CD14-positive monocyte (primary cell): ENCODE results near the gene HIVEP3. TPM values are rescaled to one million over a fixed set of nuclear protein-coding genes. Genes with fewer than 3 reads are reported as not detected.

Source experiments
- DNase-seq, 3 donors: peaks; one replicate each; pipeline ENCODE4 v3.0.0-alpha.2; 2011 to 2022
- H2AFZ ChIP-seq: 2 replicates; pipeline ENCODE4 v1.6.0; 2012; ENCODE audit warnings: mild to moderate bottlenecking, low read depth, low read length, inconsistent platforms; ENCODE audit not compliant: insufficient read depth, poor library complexity, severe bottlenecking
- H3K27ac ChIP-seq, 2 donors: 1 replicate in 1 of 2; 2 replicates in 1 of 2; pipeline ENCODE4 v1.5.1; 2012 to 2013; ENCODE audit warnings: low read length in 2 of 2, control low read depth in 1 of 2, inconsistent platforms in 1 of 2, low read depth in 1 of 2, mild to moderate bottlenecking in 1 of 2
- H3K27me3 ChIP-seq, 2 donors: one replicate each; pipeline versions ENCODE4 v1.6.0 to v1.6.1; 2011 to 2013; ENCODE audit warnings: low read length in 2 of 2; ENCODE audit not compliant: control insufficient read depth in 2 of 2, insufficient read depth in 2 of 2
- H3K36me3 ChIP-seq, 2 donors: replicated peaks in 1 of 2; 1 replicate in 1 of 2; 2 replicates in 1 of 2; pipeline versions ENCODE4 v1.5.1 to v1.6.1; 2012 to 2013; ENCODE audit warnings: low read length in 2 of 2, control low read depth in 1 of 2, inconsistent platforms in 1 of 2, mild to moderate bottlenecking in 1 of 2; ENCODE audit not compliant: insufficient read depth in 2 of 2, control insufficient read depth in 1 of 2
- H3K4me1 ChIP-seq, 2 donors: 1 replicate in 1 of 2; 2 replicates in 1 of 2; pipeline versions ENCODE4 v1.5.1 to v1.6.1; 2012 to 2013; ENCODE audit warnings: low read length in 2 of 2, control low read depth in 1 of 2, inconsistent platforms in 1 of 2, mild to moderate bottlenecking in 1 of 2, moderate library complexity in 1 of 2; ENCODE audit not compliant: insufficient read depth in 2 of 2, control insufficient read depth in 1 of 2
- H3K4me2 ChIP-seq: replicated peaks from 2 replicates; pipeline ENCODE3; 2012; ENCODE audit warnings: low read length, moderate library complexity, mild to moderate bottlenecking; ENCODE audit not compliant: poor library complexity, severe bottlenecking; ENCODE audit errors: extremely low read depth
- H3K4me3 ChIP-seq, 3 experiments: fragments of 200-600 bp in 1 of 3; sonication (generic) in 1 of 3; replicated peaks in 1 of 3; 1 replicate in 2 of 3; 2 replicates in 1 of 3; pipeline ENCODE4 v1.5.1; 2011 to 2013; ENCODE audit warnings: low read length in 3 of 3, mild to moderate bottlenecking in 3 of 3, control low read depth in 2 of 3, low read depth in 2 of 3, inconsistent platforms in 1 of 3, moderate library complexity in 1 of 3
- H3K79me2 ChIP-seq: 2 replicates; pipeline ENCODE4 v1.6.0; 2012; ENCODE audit warnings: mild to moderate bottlenecking, control low read depth, inconsistent platforms, low read length, moderate library complexity; ENCODE audit not compliant: insufficient read depth
- H3K9ac ChIP-seq: 2 replicates; pipeline ENCODE4 v1.6.0; 2017; ENCODE audit warnings: low read length, mild to moderate bottlenecking; ENCODE audit not compliant: insufficient read depth, poor library complexity, severe bottlenecking
- H3K9me3 ChIP-seq, 2 donors: replicated peaks in 1 of 2; 1 replicate in 1 of 2; 2 replicates in 1 of 2; pipeline versions ENCODE4 v1.5.1 to v1.6.1; 2012 to 2013; ENCODE audit warnings: low read length in 2 of 2, control low read depth in 1 of 2; ENCODE audit not compliant: control insufficient read depth in 1 of 2, insufficient read depth in 1 of 2
- H4K20me1 ChIP-seq: 2 replicates; pipeline ENCODE4 v1.6.0; 2012; ENCODE audit warnings: mild to moderate bottlenecking, low read length, control low read depth, moderate library complexity; ENCODE audit not compliant: insufficient read depth
- H3K27ac Mint-ChIP-seq, 7 donors: one replicate each; pipeline ENCODE4 v1.8.0; 2020; ENCODE audit warnings: mild to moderate bottlenecking in 7 of 7, mixed read lengths in 7 of 7, moderate library complexity in 6 of 7, inconsistent platforms in 2 of 7
- H3K27me3 Mint-ChIP-seq, 3 donors: one replicate each; pipeline ENCODE4 v1.8.0; 2021 to 2022; ENCODE audit warnings: low read depth in 3 of 3, mild to moderate bottlenecking in 3 of 3, mixed read lengths in 3 of 3, moderate library complexity in 3 of 3, inconsistent platforms in 1 of 3
- H3K36me3 Mint-ChIP-seq, 2 donors: one replicate each; pipeline ENCODE4 v1.8.0; 2020; ENCODE audit warnings: mixed read lengths in 2 of 2, inconsistent platforms in 1 of 2, mild to moderate bottlenecking in 1 of 2
- H3K4me1 Mint-ChIP-seq: one replicate; pipeline ENCODE4 v1.8.0; 2020; ENCODE audit warnings: mild to moderate bottlenecking, mixed read lengths
- H3K4me3 Mint-ChIP-seq, 2 donors: one replicate each; pipeline ENCODE4 v1.8.0; 2020; ENCODE audit warnings: mild to moderate bottlenecking in 2 of 2, mixed read lengths in 2 of 2, moderate library complexity in 1 of 2
- H3K9me3 Mint-ChIP-seq, 7 donors: one replicate each; pipeline ENCODE4 v1.8.0; 2020 to 2022; ENCODE audit warnings: mixed read lengths in 7 of 7, mild to moderate bottlenecking in 6 of 7, moderate library complexity in 6 of 7, inconsistent platforms in 2 of 7
- WGBS: methylation state at CpG from one replicate; pipeline ENCODE4 v1.1.5; 2013; ENCODE audit warnings: missing lambda C conversion rate; ENCODE audit not compliant: insufficient coverage; 5-methylcytosine and 5-hydroxymethylcytosine counted together
- intact Hi-C, 2 donors: fragments of 100-400 bp; cut with micrococcal nuclease; formaldehyde crosslinking; loops; one replicate each; pipeline versions ENCODE4 v1.15.0 to v1.15.1; 2023
- polyA minus RNA-seq: library from RNA; depleted of rRNA, polyadenylated mRNA; stranded (reverse); fragments of >200 nt; gene quantifications from 2 replicates; pipeline ENCODE4 v1.2.3, GENCODE V29; 2012
- polyA plus RNA-seq, 3 donors: library from polyadenylated mRNA; depleted of rRNA in 1 of 3; unstranded in 2 of 3; stranded (reverse) in 1 of 3; fragments of 300-500 nt in 2 of 3; fragments of >200 nt in 1 of 3; fragmentation: Illumina TruSeq in 2 of 3; gene quantifications; 1 replicate in 2 of 3; 2 replicates in 1 of 3; pipeline ENCODE4 v1.2.3, GENCODE V29; 2012 to 2021
- total RNA-seq, 12 experiments: library from RNA in 1 of 12; stranded (reverse) in 1 of 12; fragments of 120-200 nt in 1 of 12; gene quantifications; one replicate each; pipeline ENCODE4 v1.2.4 and lab custom pipeline; 2013 to 2026; ENCODE audit warnings: mixed read lengths in 6 of 12, inconsistent platforms in 1 of 12
- TF ChIP-seq, protein P1 (sequence below): fragments of 200-600 bp; IDR thresholded peaks from one replicate; pipeline ENCODE4 v1.8.0; 2022; ENCODE audit warnings: antibody characterized with exemption, mild to moderate bottlenecking

Gene HIVEP3
- 1.7 TPM for total RNA-seq (2013)
- polyA plus RNA-seq: 1 to 10 TPM; 1.2 to 3.7 (median 1.8) TPM
- polyA minus RNA-seq: 3.7 and 5.3 TPM in 2 replicates
- 11.4 to 64.4 (median 21.1) reads per million in 11 experiments for total RNA-seq (lab: John Stamatoyannopoulos, UW)

DNA sequence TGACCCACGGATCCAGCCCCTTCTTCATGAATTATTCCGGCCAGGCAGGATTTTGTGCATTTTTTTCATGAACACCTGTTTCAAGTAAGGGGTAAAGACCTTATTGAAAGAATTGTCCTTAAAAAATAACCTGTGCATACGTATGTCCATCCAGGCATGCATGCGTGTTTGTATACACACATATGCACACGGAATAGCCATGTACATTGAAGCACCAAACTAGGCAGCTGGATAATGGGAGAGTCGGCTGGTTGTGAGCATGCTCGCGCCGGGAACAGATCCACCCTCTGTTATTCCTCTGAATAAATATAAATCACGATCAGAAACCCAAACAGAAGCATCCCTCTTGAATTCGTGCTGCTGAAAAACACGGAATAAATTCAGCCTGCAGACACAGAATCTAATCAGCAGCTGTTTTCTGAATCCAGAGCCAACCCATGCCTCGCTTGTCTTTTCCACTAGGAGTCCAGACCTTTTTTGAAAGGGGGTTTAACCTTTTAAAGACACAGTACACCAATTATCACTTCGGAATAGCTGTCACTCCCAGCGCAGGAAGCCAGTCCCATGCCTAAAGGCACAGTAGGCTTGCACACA lies at the start of gene HIVEP3:
Gene HIVEP3, minus strand, starts transcription at position 473 of the 594 bp plus-strand sequence.
- peak within 1 kb of the TSS; percentile 11 for H3K9ac ChIP-seq
- no peaks in the 10 kb centered on the region for H3K79me2 ChIP-seq
- TF ChIP-seq, protein P1, sequence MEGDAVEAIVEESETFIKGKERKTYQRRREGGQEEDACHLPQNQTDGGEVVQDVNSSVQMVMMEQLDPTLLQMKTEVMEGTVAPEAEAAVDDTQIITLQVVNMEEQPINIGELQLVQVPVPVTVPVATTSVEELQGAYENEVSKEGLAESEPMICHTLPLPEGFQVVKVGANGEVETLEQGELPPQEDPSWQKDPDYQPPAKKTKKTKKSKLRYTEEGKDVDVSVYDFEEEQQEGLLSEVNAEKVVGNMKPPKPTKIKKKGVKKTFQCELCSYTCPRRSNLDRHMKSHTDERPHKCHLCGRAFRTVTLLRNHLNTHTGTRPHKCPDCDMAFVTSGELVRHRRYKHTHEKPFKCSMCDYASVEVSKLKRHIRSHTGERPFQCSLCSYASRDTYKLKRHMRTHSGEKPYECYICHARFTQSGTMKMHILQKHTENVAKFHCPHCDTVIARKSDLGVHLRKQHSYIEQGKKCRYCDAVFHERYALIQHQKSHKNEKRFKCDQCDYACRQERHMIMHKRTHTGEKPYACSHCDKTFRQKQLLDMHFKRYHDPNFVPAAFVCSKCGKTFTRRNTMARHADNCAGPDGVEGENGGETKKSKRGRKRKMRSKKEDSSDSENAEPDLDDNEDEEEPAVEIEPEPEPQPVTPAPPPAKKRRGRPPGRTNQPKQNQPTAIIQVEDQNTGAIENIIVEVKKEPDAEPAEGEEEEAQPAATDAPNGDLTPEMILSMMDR: no peak
- H2AFZ ChIP-seq: peak within 1 kb of the TSS; percentile 75
- Mint-ChIP-seq H3K9me3 (peaks cover 2 to 19% (median 9%) of the 10 kb centered on the region in 7 donors), H3K27ac (peak within 1 kb of the TSS in 2 of 7 donors; percentile 2 to 32), H3K27me3 (peaks cover 42 to 51% (median 42%) of the 10 kb centered on the region in 3 donors), H3K4me3 (peak within 1 kb of the TSS; percentile 71 to 93), H3K36me3 (peaks cover 4 to 8% of the 10 kb centered on the region in 2 donors), H3K4me1 (peaks cover 32% of the 10 kb centered on the region)
- H3K4me2 ChIP-seq: peak within 1 kb of the TSS; percentile 64
- no peaks in the 10 kb centered on the region for H3K36me3 ChIP-seq
- WGBS: 30% methylated on average over 9 of the region's 15 CpGs
- peaks cover 0 to 6% of the 10 kb centered on the region in 2 donors for H3K9me3 ChIP-seq
- H3K27me3 ChIP-seq: peaks cover 26 to 31% of the 10 kb centered on the region in 2 donors
- no peak for DNase-seq
- H3K27ac ChIP-seq: no peak within 1 kb of the TSS
- peaks cover 22 to 23% of the 10 kb centered on the region in 2 donors for H3K4me1 ChIP-seq
- peak within 1 kb of the TSS; percentile 23 to 67 (median 29) for H3K4me3 ChIP-seq
- intact Hi-C loops: no loop called here
- H4K20me1 ChIP-seq: no peaks in the 10 kb centered on the region

DNA sequence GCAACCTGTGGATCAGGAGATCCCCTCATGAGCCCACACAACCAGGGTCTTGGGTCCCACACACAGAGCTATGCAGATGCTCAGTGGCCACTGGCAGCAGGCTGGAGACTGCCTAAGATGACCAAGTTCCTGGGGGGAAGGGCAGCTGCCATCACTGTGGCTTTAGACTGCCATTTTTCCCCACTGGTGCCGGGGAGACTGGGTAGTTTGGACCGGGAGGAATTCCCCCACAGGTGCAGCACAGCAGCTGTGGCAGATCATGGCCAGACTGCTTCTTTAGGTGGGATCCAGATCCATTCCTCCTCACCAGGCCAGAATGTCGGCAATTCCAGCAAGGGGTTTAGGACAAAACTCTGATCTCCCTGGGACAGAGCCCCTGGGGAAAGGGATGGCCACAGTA lies 45.7 kb upstream of the HIVEP3 start:
- TF ChIP-seq, protein P1: no peak
- no peak for DNase-seq
- Histone ChIP-seq H3K27ac (no peak overlapping the region), H3K4me2 (no peak overlapping the region), H2AFZ (no peak overlapping the region), H4K20me1 (no peaks in the 10 kb centered on the region), H3K36me3 (no peaks in the 10 kb centered on the region), H3K9ac (no peak overlapping the region), H3K9me3 (no peaks in the 10 kb centered on the region), H3K27me3 (no peaks in the 10 kb centered on the region), H3K4me1 (no peaks in the 10 kb centered on the region), H3K4me3 (no peak overlapping the region), H3K79me2 (no peaks in the 10 kb centered on the region)
- H3K27ac Mint-ChIP-seq: no peak overlapping the region
- H3K9me3 Mint-ChIP-seq: peaks cover 0 to 11% (median 6%) of the 10 kb centered on the region in 7 donors
- no peaks in the 10 kb centered on the region for H3K36me3 Mint-ChIP-seq
- peaks cover 4% of the 10 kb centered on the region for H3K4me1 Mint-ChIP-seq
- no peaks in the 10 kb centered on the region for H3K27me3 Mint-ChIP-seq
- WGBS: 100% methylated on average over 1 of the region's 3 CpGs
- H3K4me3 Mint-ChIP-seq: no peak overlapping the region
- intact Hi-C loops: no loop called here
